ENCODE results near the gene CHST8. TPM values are rescaled to one million over a fixed set of nuclear protein-coding genes. Genes with fewer than 3 reads are reported as not detected.
A peak's percentile ranks its signal among the peaks of the same experiment; 100 is the strongest.

CHST8 gene
- total RNA-seq, 2 experiments from 2014 or later: not detected

- ATAC-seq (ENCODE audit: poor library complexity): no peak
Observed at GRCh38 chr19:33788676-33789075, 166.9 kb downstream of the CHST8 start.

GRCh38 chr19:33789344-33789743 is 167.6 kb downstream of the CHST8 start:
- Histone ChIP-seq H3K27ac (ENCODE audit: low read depth in 1 of 2, low read length in 2 of 2) (no peak overlapping the region), H3K36me3 (ENCODE audit: insufficient read depth, low read length) (no peaks in the 10 kb centered on the region), H3K4me3 (ENCODE audit: low read length) (no peak overlapping the region), H3K27me3 (ENCODE audit: control insufficient read depth in 1 of 2, insufficient read depth in 2 of 2, low read length in 2 of 2) (peaks cover 9 to 24% of the 10 kb centered on the region in 2 experiments), H3K4me1 (ENCODE audit: insufficient read depth, low read length) (peaks cover 32% of the 10 kb centered on the region), H3K9me3 (ENCODE audit: control insufficient read depth in 1 of 2, insufficient read depth in 1 of 2, low read length in 2 of 2) (no peaks in the 10 kb centered on the region)
- Mint-ChIP-seq H3K4me1 (ENCODE audit: low read depth) (peaks cover 14% of the 10 kb centered on the region), H3K36me3 (ENCODE audit: low read depth) (no peaks in the 10 kb centered on the region), H3K27me3 (peaks cover 75% of the 10 kb centered on the region), H3K4me3 (no peak overlapping the region), H3K9me3 (no peaks in the 10 kb centered on the region), H3K27ac (no peak overlapping the region)
- DNase-seq (no peak), ATAC-seq (ENCODE audit: poor library complexity) (no peak)
- intact Hi-C loops (cut with DNase I, micrococcal nuclease): no loop called here
- TF ChIP-seq CTCF (IDR thresholded peaks at IDR 0.05): no peak
- POLR2A ChIA-PET: no interaction called here
- CTCF ChIA-PET: no interaction called here

More at GRCh38 chr19:33788676-33789075, 166.9 kb downstream of the CHST8 start:
- H3K36me3 Mint-ChIP-seq (ENCODE audit: low read depth): no peaks in the 10 kb centered on the region
- DNase-seq: no peak
- peaks cover 8 to 17% of the 10 kb centered on the region in 2 experiments for H3K27me3 ChIP-seq (ENCODE audit: control insufficient read depth in 1 of 2, insufficient read depth in 2 of 2, low read length in 2 of 2)
- no peak overlapping the region for H3K27ac Mint-ChIP-seq
- peaks cover 38% of the 10 kb centered on the region for H3K4me1 ChIP-seq (ENCODE audit: insufficient read depth, low read length)
- H3K9me3 ChIP-seq (ENCODE audit: control insufficient read depth in 1 of 2, insufficient read depth in 1 of 2, low read length in 2 of 2): no peaks in the 10 kb centered on the region
- peaks cover 68% of the 10 kb centered on the region for H3K27me3 Mint-ChIP-seq
- ChIA-PET CTCF (interaction anchor here (1.8 kb wide), 1 partner anchor 11 kb away, joined by 9 read pairs; no protein-coding TSS in a partner anchor), POLR2A (no interaction called here)
- H3K4me3 Mint-ChIP-seq: no peak overlapping the region
- no peak overlapping the region for H3K4me3 ChIP-seq (ENCODE audit: low read length)
- no peak for TF ChIP-seq CTCF (IDR thresholded peaks at IDR 0.05)
- H3K27ac ChIP-seq (ENCODE audit: low read depth in 1 of 2, low read length in 2 of 2): no peak overlapping the region
- intact Hi-C loops (cut with DNase I, micrococcal nuclease): no loop called here
- H3K9me3 Mint-ChIP-seq: no peaks in the 10 kb centered on the region
- no peaks in the 10 kb centered on the region for H3K36me3 ChIP-seq (ENCODE audit: insufficient read depth, low read length)
- peaks cover 14% of the 10 kb centered on the region for H3K4me1 Mint-ChIP-seq (ENCODE audit: low read depth)

- Mint-ChIP-seq H3K27ac (no peak overlapping the region), H3K9me3 (no peaks in the 10 kb centered on the region), H3K36me3 (ENCODE audit: low read depth) (no peaks in the 10 kb centered on the region), H3K4me3 (peak overlapping the region; percentile 67), H3K27me3 (peaks cover 47% of the 10 kb centered on the region), H3K4me1 (ENCODE audit: low read depth) (no peaks in the 10 kb centered on the region)
- POLR2A ChIA-PET: interaction anchor here (1.3 kb wide), 1 partner anchor 17 kb away, joined by 4 read pairs; no protein-coding TSS in a partner anchor
- Histone ChIP-seq H3K4me1 (ENCODE audit: insufficient read depth, low read length) (peaks cover 31% of the 10 kb centered on the region), H3K4me3 (ENCODE audit: low read length) (peak overlapping the region; percentile 37), H3K36me3 (ENCODE audit: insufficient read depth, low read length) (no peaks in the 10 kb centered on the region), H3K27me3 (ENCODE audit: control insufficient read depth in 1 of 2, insufficient read depth in 2 of 2, low read length in 2 of 2) (peaks cover 22 to 37% of the 10 kb centered on the region in 2 experiments), H3K27ac (ENCODE audit: low read depth in 1 of 2, low read length in 2 of 2) (no peak overlapping the region), H3K9me3 (ENCODE audit: control insufficient read depth in 1 of 2, insufficient read depth in 1 of 2, low read length in 2 of 2) (no peaks in the 10 kb centered on the region)
- CTCF ChIA-PET: interaction anchor here (0.8 to 5.3 kb wide), 3 partner anchors 15 to 24 kb away, joined by 3 to 27 read pairs (median 3); no protein-coding TSS in a partner anchor
- DNase-seq (no peak), ATAC-seq (ENCODE audit: poor library complexity) (no peak)
- intact Hi-C loops (cut with DNase I, micrococcal nuclease): loop anchor here in 1 of 2 experiments (5.0 kb wide), 1 partner anchor 352 kb away; no protein-coding TSS in a partner anchor
- TF ChIP-seq CTCF (IDR thresholded peaks at IDR 0.05): no peak
Observed at GRCh38 chr19:33794683-33795369, 173.1 kb downstream of the CHST8 start.

All from CD4-positive, alpha-beta T cell (primary cell).